H1 (cell line): ENCODE measurements around the gene LTBP1. TPM values are rescaled to one million over a fixed set of nuclear protein-coding genes. Genes with fewer than 3 reads are reported as not detected.

Experiments
- CTCF ChIA-PET: fragments of 300-600 bp; sonication (Branson Sonifier 250); formaldehyde crosslinking; loops from one replicate; lab custom pipeline; 2021; ENCODE audit not compliant: partially characterized antibody; lab: Charles Lee
- POLR2A ChIA-PET: fragments of 300-600 bp; sonication (Branson Sonifier 250); formaldehyde crosslinking; loops from one replicate; lab custom pipeline; 2021; ENCODE audit warnings: inconsistent platforms; ENCODE audit not compliant: partially characterized antibody; lab: Charles Lee
- DNase-seq, 2 experiments: peaks; one replicate each; pipeline versions ENCODE4 v3.0.0 to v3.0.0-alpha.2; 2010 to 2022; ENCODE audit warnings: low spot score in 2 of 2, low read depth in 1 of 2, mixed read lengths in 1 of 2
- FAIRE-seq: peaks from 2 replicates; lab custom pipeline; 2011; peaks lifted over from hg19 to GRCh38; lab: Jason Lieb, UNC
- H2AFZ ChIP-seq: 2 replicates; pipeline ENCODE4 v1.8.1; 2012; ENCODE audit warnings: low read length, inconsistent platforms
- H2AK5ac ChIP-seq: 2 replicates; pipeline ENCODE4 v1.6.1; 2013; ENCODE audit warnings: low read depth, low read length
- H2BK120ac ChIP-seq: replicated peaks from 2 replicates; pipeline ENCODE3; 2013; ENCODE audit warnings: low read depth, low read length, inconsistent platforms
- H2BK12ac ChIP-seq: 2 replicates; pipeline ENCODE4 v1.6.1; 2013; ENCODE audit warnings: low read depth, low read length
- H2BK15ac ChIP-seq: 2 replicates; pipeline ENCODE4 v1.6.1; 2013; ENCODE audit warnings: low read length
- H2BK20ac ChIP-seq: 2 replicates; pipeline ENCODE4 v1.6.1; 2013; ENCODE audit warnings: low read length
- H2BK5ac ChIP-seq: 2 replicates; pipeline ENCODE4 v1.6.1; 2013; ENCODE audit warnings: low read depth, low read length
- H3K14ac ChIP-seq: 2 replicates; pipeline ENCODE4 v1.6.1; 2013; ENCODE audit warnings: inconsistent platforms; ENCODE audit not compliant: insufficient read length
- H3K18ac ChIP-seq: 2 replicates; pipeline ENCODE4 v1.6.1; 2013; ENCODE audit warnings: low read length; ENCODE audit errors: extremely low read depth
- H3K23ac ChIP-seq: 2 replicates; pipeline ENCODE4 v1.6.1; 2013; ENCODE audit warnings: inconsistent platforms; ENCODE audit not compliant: insufficient read length
- H3K23me2 ChIP-seq: 2 replicates; pipeline ENCODE4 v1.6.1; 2013; ENCODE audit warnings: low read depth, low read length
- H3K27ac ChIP-seq: 2 replicates; pipeline ENCODE4 v1.6.1; 2011; ENCODE audit warnings: low read depth, low read length, inconsistent platforms
- H3K27me3 ChIP-seq, 4 experiments: replicated peaks in 1 of 4; 1 replicate in 1 of 4; 2 replicates in 3 of 4; pipeline versions ENCODE4 v1.6.1 to v1.8.1; 2011 to 2013; ENCODE audit warnings: low read length in 3 of 4, mild to moderate bottlenecking in 3 of 4, inconsistent platforms in 2 of 4, mixed read lengths in 2 of 4, moderate library complexity in 1 of 4; ENCODE audit not compliant: control insufficient read depth in 3 of 4, insufficient read depth in 3 of 4; ENCODE audit errors: extremely low read depth in 1 of 4
- H3K36me3 ChIP-seq, 4 experiments: 2 replicates each; pipeline versions ENCODE4 v1.6.1 to v1.8.1; 2011 to 2013; ENCODE audit warnings: mild to moderate bottlenecking in 4 of 4, low read length in 3 of 4, moderate library complexity in 2 of 4, control low read depth in 1 of 4, inconsistent platforms in 1 of 4; ENCODE audit not compliant: insufficient read depth in 4 of 4, control insufficient read depth in 2 of 4
- H3K4ac ChIP-seq: replicated peaks from 2 replicates; pipeline ENCODE3; 2013; ENCODE audit warnings: low read length, low read depth, mixed read lengths, inconsistent platforms; ENCODE audit not compliant: insufficient read length
- H3K4me1 ChIP-seq, 4 experiments: replicated peaks in 1 of 4; 1 replicate in 1 of 4; 2 replicates in 3 of 4; pipeline versions ENCODE4 v1.6.1 to v1.8.1; 2011 to 2013; ENCODE audit warnings: low read length in 3 of 4, inconsistent platforms in 2 of 4, mixed read lengths in 1 of 4; ENCODE audit not compliant: insufficient read depth in 4 of 4, control insufficient read depth in 3 of 4
- H3K4me2 ChIP-seq, 2 experiments: 2 replicates each; pipeline versions ENCODE4 v1.6.1 to v1.8.1; 2011 to 2013; ENCODE audit warnings: low read depth in 2 of 2, low read length in 2 of 2, control low read depth in 1 of 2, inconsistent platforms in 1 of 2, mild to moderate bottlenecking in 1 of 2; ENCODE audit not compliant: insufficient read depth in 1 of 2
- H3K4me3 ChIP-seq, 4 experiments: fragments of 200-600, 300-600 bp in 1 of 4; sonication (generic), shearing (Covaris generic), sonication (Bioruptor Twin) in 1 of 4; 2 replicates each; pipeline versions ENCODE4 v1.5.1 to v1.8.1; 2011 to 2016; ENCODE audit warnings: low read length in 4 of 4, low read depth in 3 of 4, control low read depth in 2 of 4, inconsistent platforms in 2 of 4, mild to moderate bottlenecking in 2 of 4, mixed read lengths in 1 of 4, moderate library complexity in 1 of 4; ENCODE audit not compliant: insufficient read depth in 2 of 4; ENCODE audit errors: extremely low read depth in 1 of 4
- H3K56ac ChIP-seq: replicated peaks from 2 replicates; pipeline ENCODE3; 2013; ENCODE audit warnings: low read depth, mild to moderate bottlenecking, mixed read lengths, low read length, inconsistent platforms; ENCODE audit not compliant: insufficient read length
- H3K79me1 ChIP-seq: 2 replicates; pipeline ENCODE4 v1.6.1; 2013; ENCODE audit warnings: low read depth, low read length, control low read depth
- H3K79me2 ChIP-seq, 2 experiments: 2 replicates each; pipeline versions ENCODE4 v1.6.1 to v1.8.1; 2012 to 2013; ENCODE audit warnings: low read length in 2 of 2, mild to moderate bottlenecking in 2 of 2, inconsistent platforms in 1 of 2; ENCODE audit not compliant: insufficient read depth in 2 of 2, control insufficient read depth in 1 of 2
- H3K9ac ChIP-seq, 4 experiments: replicated peaks in 1 of 4; 1 replicate in 1 of 4; 2 replicates in 3 of 4; pipeline versions ENCODE4 v1.6.1 to v1.8.1; 2011 to 2013; ENCODE audit warnings: low read depth in 3 of 4, low read length in 3 of 4, control low read depth in 2 of 4, mild to moderate bottlenecking in 2 of 4, moderate library complexity in 2 of 4, inconsistent platforms in 1 of 4; ENCODE audit errors: extremely low read depth in 1 of 4
- H3K9me3 ChIP-seq, 2 experiments: 2 replicates each; pipeline versions ENCODE4 v1.6.1 to v1.8.1; 2012 to 2013; ENCODE audit warnings: mild to moderate bottlenecking in 2 of 2, moderate library complexity in 2 of 2, control low read depth in 1 of 2, inconsistent platforms in 1 of 2, low read depth in 1 of 2, low read length in 1 of 2, mixed read lengths in 1 of 2; ENCODE audit not compliant: insufficient read depth in 2 of 2
- H4K20me1 ChIP-seq, 2 experiments: replicated peaks in 1 of 2; 2 replicates each; pipeline versions ENCODE3 to v1.8.1; 2011 to 2013; ENCODE audit warnings: inconsistent platforms in 2 of 2, low read length in 2 of 2, mild to moderate bottlenecking in 1 of 2; ENCODE audit not compliant: insufficient read depth in 2 of 2, control insufficient read depth in 1 of 2
- H4K5ac ChIP-seq: 2 replicates; pipeline ENCODE4 v1.6.1; 2013; ENCODE audit warnings: low read length, low read depth, mixed read lengths, inconsistent platforms; ENCODE audit not compliant: insufficient read length
- H4K8ac ChIP-seq: 2 replicates; pipeline ENCODE4 v1.8.0; 2013; ENCODE audit warnings: mild to moderate bottlenecking, moderate library complexity, low read length, inconsistent platforms; ENCODE audit not compliant: insufficient read depth; ENCODE audit errors: extremely low read depth
- H4K91ac ChIP-seq: replicated peaks from 2 replicates; pipeline ENCODE3; 2013; ENCODE audit warnings: low read length, mixed read lengths, inconsistent platforms; ENCODE audit not compliant: insufficient read length
- ASH2L ChIP-seq: fragments of 200-600, 300-600 bp; sonication (generic); IDR thresholded peaks from one replicate; pipeline ENCODE4 v1.7.1; 2017; ENCODE audit warnings: low read length
- CEBPB ChIP-seq: IDR thresholded peaks from 2 replicates; pipeline ENCODE4 v1.6.1; 2012; ENCODE audit warnings: low read depth, low read length
- CHD2 ChIP-seq: IDR thresholded peaks from 2 replicates; pipeline ENCODE4 v1.6.1; 2012; ENCODE audit warnings: low read length, improper control_type of control experiment
- CREB1 ChIP-seq: IDR thresholded peaks from 2 replicates; pipeline ENCODE4 v1.6.1; 2012; ENCODE audit warnings: inconsistent platforms
- CTBP2 ChIP-seq: IDR thresholded peaks from 2 replicates; pipeline ENCODE4 v1.7.0; 2011; ENCODE audit warnings: borderline replicate concordance, mild to moderate bottlenecking, moderate library complexity, mixed read lengths, low read length; ENCODE audit not compliant: insufficient read depth, insufficient read length
- PHF8 ChIP-seq: fragments of 200-600 bp; sonication (generic); conservative IDR thresholded peaks from 2 replicates; pipeline ENCODE4 v1.7.1; 2012; ENCODE audit warnings: low read depth, mild to moderate bottlenecking, inconsistent platforms, low read length, moderate library complexity
- RFX5 ChIP-seq: IDR thresholded peaks from 2 replicates; pipeline ENCODE4 v1.6.1; 2011; ENCODE audit warnings: low read depth, low read length, improper control_type of control experiment, borderline replicate concordance
- SIX5 ChIP-seq: IDR thresholded peaks from 2 replicates; pipeline ENCODE4 v1.6.1; 2011; ENCODE audit warnings: mild to moderate bottlenecking, low read depth, low read length
- SP1 ChIP-seq: IDR thresholded peaks from 2 replicates; pipeline ENCODE4 v1.6.1; 2011; ENCODE audit warnings: low read depth, low read length
- SP2 ChIP-seq: IDR thresholded peaks from 2 replicates; pipeline ENCODE4 v1.6.1; 2012; ENCODE audit warnings: mild to moderate bottlenecking, low read length, inconsistent platforms
- TAF1 ChIP-seq: IDR thresholded peaks from 2 replicates; pipeline ENCODE4 v1.6.1; 2011; ENCODE audit warnings: mild to moderate bottlenecking, low read depth, low read length
- YY1 ChIP-seq: IDR thresholded peaks from 2 replicates; pipeline ENCODE4 v1.6.1; 2011; ENCODE audit warnings: low read depth, mild to moderate bottlenecking, low read length
- WGBS, 2 experiments: shearing (Covaris generic) in 1 of 2; methylation state at CpG; one replicate each; pipeline versions ENCODE4 v1.1.6 to v1.1.7; 2013 to 2015; ENCODE audit warnings: low lambda C conversion rate in 2 of 2, mixed read lengths in 2 of 2, inconsistent platforms in 1 of 2, low coverage in 1 of 2, missing lambda C conversion rate in 1 of 2; ENCODE audit not compliant: insufficient replicate concordance in 2 of 2, insufficient coverage in 1 of 2, insufficient read length in 1 of 2; ENCODE audit errors: extremely low coverage in 1 of 2, missing lambda C conversion rate in 1 of 2; 5-methylcytosine and 5-hydroxymethylcytosine counted together
- polyA plus RNA-seq, 7 experiments: library from polyadenylated mRNA; depleted of rRNA in 3 of 7; stranded (reverse) in 5 of 7; unstranded in 2 of 7; fragments of >200 nt in 5 of 7; fragments of 200-250 nt in 2 of 7; gene quantifications; 1 replicate in 5 of 7; 2 replicates in 1 of 7; 4 replicates in 1 of 7; pipeline versions ENCODE4 v1.2.1 to v1.2.3, GENCODE V29; 2011 to 2013; ENCODE audit warnings: missing spikeins in 2 of 7, mixed read lengths in 2 of 7
- total RNA-seq: library from RNA; stranded (reverse); fragmentation: NEBNext Ultra II Directional; extraction: Animal tissue kit (Norgen Biotek cat#: 25700); gene quantifications from 2 replicates; pipeline ENCODE4 v1.2.1, GENCODE V29; 2021

LTBP1 gene
- total and polyA plus RNA-seq, 2 of the 8 experiments (the other 6 are each of a cell fraction or from before 2014, with no cell fraction given) = 15.4 to 24.7 TPM

- Histone ChIP-seq H3K18ac (no peak overlapping the region), H3K79me2 (no peaks in the 10 kb centered on the region), H2AK5ac (no peak overlapping the region), H2AFZ (no peak overlapping the region), H2BK5ac (no peak overlapping the region), H2BK20ac (no peak overlapping the region), H3K56ac (no peak overlapping the region), H3K4me1 (peaks cover 0 to 3% (median 0%) of the 10 kb centered on the region in 4 experiments; a peak in 1 of 7 replicates), H3K9me3 (no peaks in the 10 kb centered on the region), H2BK15ac (no peak overlapping the region), H4K8ac (no peak overlapping the region), H4K5ac (no peak overlapping the region), H2BK120ac (no peak overlapping the region), H3K4me2 (no peak overlapping the region), H3K23me2 (no peaks in the 10 kb centered on the region), H3K27ac (no peak overlapping the region), H3K36me3 (no peaks in the 10 kb centered on the region), H3K14ac (no peak overlapping the region), H3K9ac (no peak overlapping the region), H3K23ac (no peak overlapping the region), H4K91ac (no peak overlapping the region), H3K4me3 (no peak overlapping the region), H3K79me1 (no peaks in the 10 kb centered on the region), H2BK12ac (no peak overlapping the region), H3K4ac (no peak overlapping the region), H4K20me1 (no peaks in the 10 kb centered on the region), H3K27me3 (no peaks in the 10 kb centered on the region)
- ChIA-PET CTCF (interaction anchor here (0.7 kb wide), 1 partner anchor 217 kb away, joined by 3 read pairs; no protein-coding TSS in a partner anchor), POLR2A (no interaction called here)
- no peak for FAIRE-seq
- no peak for DNase-seq
- TF ChIP-seq SP2 (no peak), TAF1 (no peak), RFX5 (no peak), ASH2L (no peak), CREB1 (no peak), CEBPB (no peak), YY1 (no peak), SIX5 (no peak), PHF8 (no peak), CHD2 (no peak), CTBP2 (no peak), SP1 (no peak)
- 95% methylated on average over 2 of the region's 2 CpGs; no CpG with 5 or more reads in 1 of the 2 experiments for WGBS, 2 experiments
Measured at GRCh38 chr2:32965523-32966171, 18.9 kb downstream of the LTBP1 start.
